H1 (cell line): Measurements from ENCODE around the gene RGS9. TPM values are rescaled to one million over a fixed set of nuclear protein-coding genes. Genes with fewer than 3 reads are reported as not detected.

Experiments used
- CTCF ChIA-PET: fragments of 300-600 bp; sonication (Branson Sonifier 250); formaldehyde crosslinking; loops from one replicate; lab custom pipeline; 2021; ENCODE audit not compliant: partially characterized antibody; lab: Charles Lee
- POLR2A ChIA-PET: fragments of 300-600 bp; sonication (Branson Sonifier 250); formaldehyde crosslinking; loops from one replicate; lab custom pipeline; 2021; ENCODE audit warnings: inconsistent platforms; ENCODE audit not compliant: partially characterized antibody; lab: Charles Lee
- DNase-seq, 2 experiments: peaks; one replicate each; pipeline versions ENCODE4 v3.0.0 to v3.0.0-alpha.2; 2010 to 2022; ENCODE audit warnings: low spot score in 2 of 2, low read depth in 1 of 2, mixed read lengths in 1 of 2
- FAIRE-seq: peaks from 2 replicates; lab custom pipeline; 2011; peaks lifted over from hg19 to GRCh38; lab: Jason Lieb, UNC
- H2AFZ ChIP-seq: 2 replicates; pipeline ENCODE4 v1.8.1; 2012; ENCODE audit warnings: low read length, inconsistent platforms
- H2AK5ac ChIP-seq: 2 replicates; pipeline ENCODE4 v1.6.1; 2013; ENCODE audit warnings: low read depth, low read length
- H2BK120ac ChIP-seq: replicated peaks from 2 replicates; pipeline ENCODE3; 2013; ENCODE audit warnings: low read depth, low read length, inconsistent platforms
- H2BK12ac ChIP-seq: 2 replicates; pipeline ENCODE4 v1.6.1; 2013; ENCODE audit warnings: low read depth, low read length
- H2BK15ac ChIP-seq: 2 replicates; pipeline ENCODE4 v1.6.1; 2013; ENCODE audit warnings: low read length
- H2BK20ac ChIP-seq: 2 replicates; pipeline ENCODE4 v1.6.1; 2013; ENCODE audit warnings: low read length
- H2BK5ac ChIP-seq: 2 replicates; pipeline ENCODE4 v1.6.1; 2013; ENCODE audit warnings: low read depth, low read length
- H3K14ac ChIP-seq: 2 replicates; pipeline ENCODE4 v1.6.1; 2013; ENCODE audit warnings: inconsistent platforms; ENCODE audit not compliant: insufficient read length
- H3K18ac ChIP-seq: 2 replicates; pipeline ENCODE4 v1.6.1; 2013; ENCODE audit warnings: low read length; ENCODE audit errors: extremely low read depth
- H3K23ac ChIP-seq: 2 replicates; pipeline ENCODE4 v1.6.1; 2013; ENCODE audit warnings: inconsistent platforms; ENCODE audit not compliant: insufficient read length
- H3K23me2 ChIP-seq: 2 replicates; pipeline ENCODE4 v1.6.1; 2013; ENCODE audit warnings: low read depth, low read length
- H3K27ac ChIP-seq: 2 replicates; pipeline ENCODE4 v1.6.1; 2011; ENCODE audit warnings: low read depth, low read length, inconsistent platforms
- H3K27me3 ChIP-seq, 4 experiments: replicated peaks in 1 of 4; 1 replicate in 1 of 4; 2 replicates in 3 of 4; pipeline versions ENCODE4 v1.6.1 to v1.8.1; 2011 to 2013; ENCODE audit warnings: low read length in 3 of 4, mild to moderate bottlenecking in 3 of 4, inconsistent platforms in 2 of 4, mixed read lengths in 2 of 4, moderate library complexity in 1 of 4; ENCODE audit not compliant: control insufficient read depth in 3 of 4, insufficient read depth in 3 of 4; ENCODE audit errors: extremely low read depth in 1 of 4
- H3K36me3 ChIP-seq, 4 experiments: 2 replicates each; pipeline versions ENCODE4 v1.6.1 to v1.8.1; 2011 to 2013; ENCODE audit warnings: mild to moderate bottlenecking in 4 of 4, low read length in 3 of 4, moderate library complexity in 2 of 4, control low read depth in 1 of 4, inconsistent platforms in 1 of 4; ENCODE audit not compliant: insufficient read depth in 4 of 4, control insufficient read depth in 2 of 4
- H3K4ac ChIP-seq: replicated peaks from 2 replicates; pipeline ENCODE3; 2013; ENCODE audit warnings: low read length, low read depth, mixed read lengths, inconsistent platforms; ENCODE audit not compliant: insufficient read length
- H3K4me1 ChIP-seq, 4 experiments: replicated peaks in 1 of 4; 1 replicate in 1 of 4; 2 replicates in 3 of 4; pipeline versions ENCODE4 v1.6.1 to v1.8.1; 2011 to 2013; ENCODE audit warnings: low read length in 3 of 4, inconsistent platforms in 2 of 4, mixed read lengths in 1 of 4; ENCODE audit not compliant: insufficient read depth in 4 of 4, control insufficient read depth in 3 of 4
- H3K4me2 ChIP-seq, 2 experiments: 2 replicates each; pipeline versions ENCODE4 v1.6.1 to v1.8.1; 2011 to 2013; ENCODE audit warnings: low read depth in 2 of 2, low read length in 2 of 2, control low read depth in 1 of 2, inconsistent platforms in 1 of 2, mild to moderate bottlenecking in 1 of 2; ENCODE audit not compliant: insufficient read depth in 1 of 2
- H3K4me3 ChIP-seq, 4 experiments: fragments of 200-600, 300-600 bp in 1 of 4; sonication (generic), shearing (Covaris generic), sonication (Bioruptor Twin) in 1 of 4; 2 replicates each; pipeline versions ENCODE4 v1.5.1 to v1.8.1; 2011 to 2016; ENCODE audit warnings: low read length in 4 of 4, low read depth in 3 of 4, control low read depth in 2 of 4, inconsistent platforms in 2 of 4, mild to moderate bottlenecking in 2 of 4, mixed read lengths in 1 of 4, moderate library complexity in 1 of 4; ENCODE audit not compliant: insufficient read depth in 2 of 4; ENCODE audit errors: extremely low read depth in 1 of 4
- H3K56ac ChIP-seq: replicated peaks from 2 replicates; pipeline ENCODE3; 2013; ENCODE audit warnings: low read depth, mild to moderate bottlenecking, mixed read lengths, low read length, inconsistent platforms; ENCODE audit not compliant: insufficient read length
- H3K79me1 ChIP-seq: 2 replicates; pipeline ENCODE4 v1.6.1; 2013; ENCODE audit warnings: low read depth, low read length, control low read depth
- H3K79me2 ChIP-seq, 2 experiments: 2 replicates each; pipeline versions ENCODE4 v1.6.1 to v1.8.1; 2012 to 2013; ENCODE audit warnings: low read length in 2 of 2, mild to moderate bottlenecking in 2 of 2, inconsistent platforms in 1 of 2; ENCODE audit not compliant: insufficient read depth in 2 of 2, control insufficient read depth in 1 of 2
- H3K9ac ChIP-seq, 4 experiments: replicated peaks in 1 of 4; 1 replicate in 1 of 4; 2 replicates in 3 of 4; pipeline versions ENCODE4 v1.6.1 to v1.8.1; 2011 to 2013; ENCODE audit warnings: low read depth in 3 of 4, low read length in 3 of 4, control low read depth in 2 of 4, mild to moderate bottlenecking in 2 of 4, moderate library complexity in 2 of 4, inconsistent platforms in 1 of 4; ENCODE audit errors: extremely low read depth in 1 of 4
- H3K9me3 ChIP-seq, 2 experiments: 2 replicates each; pipeline versions ENCODE4 v1.6.1 to v1.8.1; 2012 to 2013; ENCODE audit warnings: mild to moderate bottlenecking in 2 of 2, moderate library complexity in 2 of 2, control low read depth in 1 of 2, inconsistent platforms in 1 of 2, low read depth in 1 of 2, low read length in 1 of 2, mixed read lengths in 1 of 2; ENCODE audit not compliant: insufficient read depth in 2 of 2
- H4K20me1 ChIP-seq, 2 experiments: replicated peaks in 1 of 2; 2 replicates each; pipeline versions ENCODE3 to v1.8.1; 2011 to 2013; ENCODE audit warnings: inconsistent platforms in 2 of 2, low read length in 2 of 2, mild to moderate bottlenecking in 1 of 2; ENCODE audit not compliant: insufficient read depth in 2 of 2, control insufficient read depth in 1 of 2
- H4K5ac ChIP-seq: 2 replicates; pipeline ENCODE4 v1.6.1; 2013; ENCODE audit warnings: low read length, low read depth, mixed read lengths, inconsistent platforms; ENCODE audit not compliant: insufficient read length
- H4K8ac ChIP-seq: 2 replicates; pipeline ENCODE4 v1.8.0; 2013; ENCODE audit warnings: mild to moderate bottlenecking, moderate library complexity, low read length, inconsistent platforms; ENCODE audit not compliant: insufficient read depth; ENCODE audit errors: extremely low read depth
- H4K91ac ChIP-seq: replicated peaks from 2 replicates; pipeline ENCODE3; 2013; ENCODE audit warnings: low read length, mixed read lengths, inconsistent platforms; ENCODE audit not compliant: insufficient read length
- ASH2L ChIP-seq: fragments of 200-600, 300-600 bp; sonication (generic); IDR thresholded peaks from one replicate; pipeline ENCODE4 v1.7.1; 2017; ENCODE audit warnings: low read length
- BACH1 ChIP-seq: IDR thresholded peaks from 2 replicates; pipeline ENCODE4 v1.6.1; 2012; ENCODE audit warnings: low read length, improper control_type of control experiment
- BCL11A ChIP-seq, 2 experiments: IDR thresholded peaks; one replicate each; pipeline ENCODE4 v1.6.1; 2011; ENCODE audit warnings: low read depth in 2 of 2, low read length in 2 of 2, mild to moderate bottlenecking in 2 of 2
- CREB1 ChIP-seq: IDR thresholded peaks from 2 replicates; pipeline ENCODE4 v1.6.1; 2012; ENCODE audit warnings: inconsistent platforms
- E2F6 ChIP-seq: IDR thresholded peaks from 2 replicates; pipeline ENCODE4 v1.6.1; 2012; ENCODE audit warnings: inconsistent platforms
- EGR1 ChIP-seq: IDR thresholded peaks from 2 replicates; pipeline ENCODE4 v1.6.1; 2011; ENCODE audit warnings: low read depth, low read length, borderline replicate concordance
- FOSL1 ChIP-seq: IDR thresholded peaks from 2 replicates; pipeline ENCODE4 v1.6.1; 2011; ENCODE audit warnings: mild to moderate bottlenecking, low read depth, low read length, moderate library complexity; ENCODE audit not compliant: insufficient read depth
- GABPA ChIP-seq: IDR thresholded peaks from 2 replicates; pipeline ENCODE4 v1.6.1; 2011; ENCODE audit warnings: mild to moderate bottlenecking, low read length, moderate library complexity, borderline replicate concordance; ENCODE audit not compliant: insufficient read depth
- GTF2F1 ChIP-seq: IDR thresholded peaks from 2 replicates; pipeline ENCODE4 v1.6.1; 2012; ENCODE audit warnings: low read depth, low read length, improper control_type of control experiment, borderline replicate concordance
- POU5F1 ChIP-seq: IDR thresholded peaks from 2 replicates; pipeline ENCODE4 v1.6.1; 2011; ENCODE audit warnings: low read depth, mild to moderate bottlenecking, low read length, moderate library complexity
- RFX5 ChIP-seq: IDR thresholded peaks from 2 replicates; pipeline ENCODE4 v1.6.1; 2011; ENCODE audit warnings: low read depth, low read length, improper control_type of control experiment, borderline replicate concordance
- TCF12 ChIP-seq: IDR thresholded peaks from 2 replicates; pipeline ENCODE4 v1.6.1; 2011; ENCODE audit warnings: low read depth, mild to moderate bottlenecking, low read length
- TEAD4 ChIP-seq: IDR thresholded peaks from 2 replicates; pipeline ENCODE4 v1.6.1; 2012; ENCODE audit warnings: low read depth, low read length, inconsistent platforms, mixed read lengths
- USF2 ChIP-seq: IDR thresholded peaks from 2 replicates; pipeline ENCODE4 v1.6.1; 2011; ENCODE audit warnings: low read length, improper control_type of control experiment
- WGBS, 2 experiments: shearing (Covaris generic) in 1 of 2; methylation state at CpG; one replicate each; pipeline versions ENCODE4 v1.1.6 to v1.1.7; 2013 to 2015; ENCODE audit warnings: low lambda C conversion rate in 2 of 2, mixed read lengths in 2 of 2, inconsistent platforms in 1 of 2, low coverage in 1 of 2, missing lambda C conversion rate in 1 of 2; ENCODE audit not compliant: insufficient replicate concordance in 2 of 2, insufficient coverage in 1 of 2, insufficient read length in 1 of 2; ENCODE audit errors: extremely low coverage in 1 of 2, missing lambda C conversion rate in 1 of 2; 5-methylcytosine and 5-hydroxymethylcytosine counted together
- polyA plus RNA-seq, 7 experiments: library from polyadenylated mRNA; depleted of rRNA in 3 of 7; stranded (reverse) in 5 of 7; unstranded in 2 of 7; fragments of >200 nt in 5 of 7; fragments of 200-250 nt in 2 of 7; gene quantifications; 1 replicate in 5 of 7; 2 replicates in 1 of 7; 4 replicates in 1 of 7; pipeline versions ENCODE4 v1.2.1 to v1.2.3, GENCODE V29; 2011 to 2013; ENCODE audit warnings: missing spikeins in 2 of 7, mixed read lengths in 2 of 7
- total RNA-seq: library from RNA; stranded (reverse); fragmentation: NEBNext Ultra II Directional; extraction: Animal tissue kit (Norgen Biotek cat#: 25700); gene quantifications from 2 replicates; pipeline ENCODE4 v1.2.1, GENCODE V29; 2021

The RGS9 gene
- total and polyA plus RNA-seq, 2 of the 8 experiments (the other 6 are each of a cell fraction or from before 2014, with no cell fraction given): 8.9 to 20.5 TPM

- Histone ChIP-seq H4K5ac (no peak overlapping the region), H3K14ac (no peak overlapping the region), H3K27ac (no peak overlapping the region), H3K79me1 (no peaks in the 10 kb centered on the region), H3K27me3 (peaks cover 0 to 14% (median 12%) of the 10 kb centered on the region in 4 experiments; a peak in 6 of 7 replicates), H3K4me2 (no peak overlapping the region), H2BK120ac (no peak overlapping the region), H3K79me2 (no peaks in the 10 kb centered on the region), H2BK12ac (no peak overlapping the region), H3K4me3 (no peak overlapping the region), H3K9me3 (no peaks in the 10 kb centered on the region), H2AFZ (no peak overlapping the region), H3K56ac (no peak overlapping the region), H3K36me3 (no peaks in the 10 kb centered on the region), H3K4me1 (peaks cover 0 to 5% (median 2%) of the 10 kb centered on the region in 4 experiments; a peak in 4 of 7 replicates), H3K9ac (no peak overlapping the region), H2BK20ac (no peak overlapping the region), H2BK15ac (no peak overlapping the region), H3K4ac (no peak overlapping the region), H2BK5ac (no peak overlapping the region), H4K20me1 (no peaks in the 10 kb centered on the region), H3K23ac (no peak overlapping the region), H4K91ac (no peak overlapping the region), H3K23me2 (peaks cover 4% of the 10 kb centered on the region; the same call in 1 of the 2 replicates), H3K18ac (no peak overlapping the region), H4K8ac (no peak overlapping the region), H2AK5ac (no peak overlapping the region)
- 85% methylated on average over 2 of the region's 2 CpGs; no CpG with 5 or more reads in 1 of the 2 experiments for WGBS, 2 experiments
- FAIRE-seq: no peak
- DNase-seq: no peak
- POLR2A ChIA-PET: no interaction called here
- CTCF ChIA-PET: interaction anchor here (2.4 kb wide), 1 partner anchor 43 kb away, joined by 8 read pairs; no protein-coding TSS in a partner anchor
- no peak for TF ChIP-seq BACH1
- no peak for TF ChIP-seq RFX5
- no peak for TF ChIP-seq EGR1
- TF ChIP-seq GTF2F1: no peak
- TF ChIP-seq USF2: no peak
- no peak for TF ChIP-seq GABPA
- TF ChIP-seq CREB1: no peak
- TF ChIP-seq TEAD4: no peak
- no peak for TF ChIP-seq FOSL1
- TF ChIP-seq ASH2L: no peak
- no peak for TF ChIP-seq E2F6
- TF ChIP-seq TCF12: no peak
- TF ChIP-seq BCL11A (IDR thresholded peaks at IDR 0.05; ENCODE audit: low read depth in 2 of 2, low read length in 2 of 2): no peak
- TF ChIP-seq POU5F1: no peak
Measured at GRCh38 chr17:65142247-65142646, 5.1 kb downstream of the RGS9 start.
